Pancreas (tissue), 10 donors: ENCODE results near the gene GRB10. TPM values are rescaled to one million over a fixed set of nuclear protein-coding genes. Genes with fewer than 3 reads are reported as not detected.

Source experiments
- ATAC-seq, 4 donors: fragments of 200-7000 bp; cut with Tn5 transposase; one replicate each; pipeline versions ENCODE4 v1.8.0 to v1.9.1; 2020; ENCODE audit warnings: mild to moderate bottlenecking in 4 of 4, moderate library complexity in 4 of 4
- DNase-seq, 6 donors: peaks; one replicate each; pipeline ENCODE4 v3.0.0-alpha.2; 2020
- FAIRE-seq: peaks from 2 replicates; lab custom pipeline; 2012; peaks lifted over from hg19 to GRCh38; lab: Jason Lieb, UNC
- H3K27ac ChIP-seq, 4 donors: fragments of 200-600 bp; sonication (generic); 1 replicate in 3 of 4; 2 replicates in 1 of 4; pipeline versions ENCODE4 v1.5.0 to v1.8.0; 2020
- H3K27me3 ChIP-seq, 4 donors: fragments of 200-600 bp; one replicate each; pipeline ENCODE4 v1.8.0; 2021
- H3K36me3 ChIP-seq, 3 donors: fragments of 200-600 bp; sonication (generic) in 1 of 3; one replicate each; pipeline versions ENCODE4 v1.5.0 to v1.8.0; 2020 to 2021
- H3K4me1 ChIP-seq, 3 donors: fragments of 200-600 bp; one replicate each; pipeline ENCODE4 v1.8.0; 2021
- H3K4me3 ChIP-seq, 4 donors: fragments of 200-600 bp; sonication (generic) in 2 of 4; one replicate each; pipeline versions ENCODE4 v1.5.0 to v1.8.0; 2020 to 2021
- H3K9me3 ChIP-seq, 4 donors: fragments of 200-600 bp; one replicate each; pipeline ENCODE4 v1.8.0; 2021
- CTCF ChIP-seq, 4 donors: fragments of 200-600 bp; sonication (generic) in 3 of 4; IDR thresholded peaks; one replicate each; pipeline versions ENCODE4 v1.5.0 to v1.8.0; 2021; ENCODE audit warnings: antibody characterized with exemption in 4 of 4
- WGBS, 2 donors: extraction: QIAGEN DNeasy Blood & Tissue Kit; methylation state at CpG; one replicate each; pipeline ENCODE4 v1.1.7; 2013; 5-methylcytosine and 5-hydroxymethylcytosine counted together
- intact Hi-C, 3 donors: fragments of 100-400 bp; cut with DNase I; formaldehyde crosslinking; loops; one replicate each; pipeline versions ENCODE4 v1.11.1 to v1.14.2; 2022
- polyA plus RNA-seq, 2 donors: library from polyadenylated mRNA; stranded (reverse); fragments of 200-250 nt; gene quantifications; one replicate each; pipeline ENCODE4 v1.2.3, GENCODE V29; 2013
- total RNA-seq, 6 donors: library from RNA; stranded (reverse); fragmentation: NEBNext Ultra II Directional in 4 of 6; extraction: Animal tissue kit (Norgen Biotek cat#: 25700) in 4 of 6; gene quantifications; one replicate each; pipeline versions ENCODE4 v1.2.1 to v1.2.4, GENCODE V29; 2021 to 2023
- donor health status: healthy with polysubstance abuse.
- donor health status: DM: no; HTN: no; CAD: no; lungs with moderate emphysema.
- donor health status: DM: no; HTN: no; CAD: no.
- donor health status: control.
- donor health status: control.
- donor health status: Bipolar disorder and iron deficiency.
- donor health status: DM: yes; HTN: yes; CAD: no.
- donor health status: DM: no; HTN: no; CAD: no.
- donor health status: DM: no; HTN: no; CAD: no.
- donor health status: DM: yes; HTN: yes; CAD: no.

GRB10 gene
- total and polyA plus RNA-seq, 8 donors = 69.9 to 199 (median 133) TPM

GRCh38 chr7:50707236-50708006 lies 75.3 kb downstream of the GRB10 start:
- no peak overlapping the region for H3K4me3 ChIP-seq
- intact Hi-C loops = no loop called here
- 68 to 78% methylated on average over 9 of the region's 9 CpGs for WGBS, 2 donors
- FAIRE-seq (no peak), ATAC-seq (no peak), DNase-seq (no peak)
- TF ChIP-seq CTCF (IDR thresholded peaks at IDR 0.05) = no peak
- peak overlapping the region in 2 of 4 donors; percentile 46 to 56 for H3K27ac ChIP-seq
- H3K27me3 ChIP-seq = no peaks in the 10 kb centered on the region
- H3K9me3 ChIP-seq = no peaks in the 10 kb centered on the region
- H3K4me1 ChIP-seq = peaks cover 32 to 62% (median 40%) of the 10 kb centered on the region in 3 donors
- H3K36me3 ChIP-seq = peaks cover 0 to 13% (median 0%) of the 10 kb centered on the region in 3 donors

GRCh38 chr7:50706469-50706937 lies 76.2 kb downstream of the GRB10 start:
- WGBS, 2 donors = 64 to 67% methylated on average over 5 of the region's 5 CpGs

GRCh38 chr7:50704844-50705243 lies 77.9 kb downstream of the GRB10 start:
- Histone ChIP-seq H3K36me3 (peaks cover 0 to 37% (median 5%) of the 10 kb centered on the region in 3 donors), H3K27ac (no peak overlapping the region), H3K4me3 (no peak overlapping the region), H3K9me3 (no peaks in the 10 kb centered on the region), H3K27me3 (no peaks in the 10 kb centered on the region), H3K4me1 (peaks cover 17 to 41% (median 24%) of the 10 kb centered on the region in 3 donors)
- DNase-seq (no peak), ATAC-seq (no peak), FAIRE-seq (no peak)
- TF ChIP-seq CTCF (IDR thresholded peaks at IDR 0.05) = no peak
- WGBS, 2 donors = 90 to 92% methylated on average over 6 of the region's 6 CpGs
- intact Hi-C loops = no loop called here

More at GRCh38 chr7:50706469-50706937, 76.2 kb downstream of the GRB10 start:
- H3K9me3 ChIP-seq = no peaks in the 10 kb centered on the region
- no peaks in the 10 kb centered on the region for H3K27me3 ChIP-seq
- FAIRE-seq (no peak), ATAC-seq (peak in 3 of 4 donors; percentile 12 to 39 (median 24)), DNase-seq (no peak)
- H3K36me3 ChIP-seq = peaks cover 0 to 22% (median 2%) of the 10 kb centered on the region in 3 donors
- peaks cover 23 to 53% (median 34%) of the 10 kb centered on the region in 3 donors for H3K4me1 ChIP-seq
- TF ChIP-seq CTCF (IDR thresholded peaks at IDR 0.05) = no peak
- intact Hi-C loops = no loop called here
- H3K27ac ChIP-seq = peak overlapping the region in 1 of 4 donors; percentile 46
- H3K4me3 ChIP-seq = no peak overlapping the region

- FAIRE-seq (no peak), ATAC-seq (no peak), DNase-seq (no peak)
- no peaks in the 10 kb centered on the region for H3K9me3 ChIP-seq
- 87 to 92% methylated on average over 6 of the region's 6 CpGs for WGBS, 2 donors
- H3K4me1 ChIP-seq = peaks cover 10 to 37% (median 24%) of the 10 kb centered on the region in 3 donors
- H3K4me3 ChIP-seq = no peak overlapping the region
- no peak for TF ChIP-seq CTCF (IDR thresholded peaks at IDR 0.05)
- intact Hi-C loops = no loop called here
- H3K27ac ChIP-seq = peak overlapping the region in 2 of 4 donors; percentile 0 to 25
- H3K36me3 ChIP-seq = peaks cover 0 to 38% (median 5%) of the 10 kb centered on the region in 3 donors
- H3K27me3 ChIP-seq = no peaks in the 10 kb centered on the region
Observed at GRCh38 chr7:50703654-50704053, 79.0 kb downstream of the GRB10 start.

DNA sequence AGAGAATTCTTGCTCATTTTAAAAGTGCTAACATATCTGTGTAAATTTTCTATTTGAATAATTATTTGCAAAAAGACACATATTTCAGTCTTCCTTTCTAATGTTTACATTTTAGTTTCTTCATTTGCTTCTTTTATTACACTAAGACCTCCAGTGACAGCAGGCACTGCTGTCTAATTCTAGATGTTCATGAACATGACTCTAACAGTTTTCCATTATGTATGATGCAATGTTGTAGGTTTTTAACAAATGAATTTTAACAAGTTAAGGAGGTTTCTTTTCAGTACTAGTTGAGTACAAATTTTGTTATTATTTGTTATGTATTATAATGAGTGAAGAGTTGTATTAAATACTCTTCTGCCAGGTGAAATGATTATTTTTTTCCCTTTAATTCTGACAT lies 83.6 kb downstream of the GRB10 start:
- Histone ChIP-seq H3K36me3 (peaks cover 0 to 47% (median 5%) of the 10 kb centered on the region in 3 donors), H3K4me3 (no peak overlapping the region), H3K9me3 (no peaks in the 10 kb centered on the region), H3K4me1 (peaks cover 0 to 16% (median 5%) of the 10 kb centered on the region in 3 donors), H3K27ac (no peak overlapping the region), H3K27me3 (no peaks in the 10 kb centered on the region)
- ATAC-seq (no peak), DNase-seq (no peak), FAIRE-seq (no peak)
- TF ChIP-seq CTCF (IDR thresholded peaks at IDR 0.05) = no peak
- intact Hi-C loops = no loop called here
